ENCODE results near the gene LRFN2.

The LRFN2 gene

GRCh38 chr6:40461643-40462042 lies 125.5 kb downstream of the LRFN2 start:
- no peak for TF ChIP-seq CTCF (IDR thresholded peaks at IDR 0.05; ENCODE audit: borderline replicate concordance, insufficient read depth, low read depth, low read length)
- H3K4me3 ChIP-seq (ENCODE audit: low read depth, low read length): no peak overlapping the region

- H3K4me3 ChIP-seq (ENCODE audit: low read depth, low read length): no peak overlapping the region
- TF ChIP-seq CTCF (IDR thresholded peaks at IDR 0.05; ENCODE audit: borderline replicate concordance, insufficient read depth, low read depth, low read length): no peak
Observed at GRCh38 chr6:40460380-40460779, 126.8 kb downstream of the LRFN2 start.

GRCh38 chr6:40457261-40457660 lies 129.9 kb downstream of the LRFN2 start:
- no peak overlapping the region for H3K4me3 ChIP-seq (ENCODE audit: low read depth, low read length)

GRCh38 chr6:40456390-40457013 lies 130.7 kb downstream of the LRFN2 start:
- no peak for TF ChIP-seq CTCF (IDR thresholded peaks at IDR 0.05; ENCODE audit: borderline replicate concordance, insufficient read depth, low read depth, low read length)
- H3K4me3 ChIP-seq (ENCODE audit: low read depth, low read length): no peak overlapping the region

More at GRCh38 chr6:40457261-40457660, 129.9 kb downstream of the LRFN2 start:
- TF ChIP-seq CTCF (IDR thresholded peaks at IDR 0.05; ENCODE audit: borderline replicate concordance, insufficient read depth, low read depth, low read length): no peak

- no peak overlapping the region for H3K4me3 ChIP-seq (ENCODE audit: low read depth, low read length)
- TF ChIP-seq CTCF (IDR thresholded peaks at IDR 0.05; ENCODE audit: borderline replicate concordance, insufficient read depth, low read depth, low read length): no peak
Observed at GRCh38 chr6:40455686-40456389, 131.3 kb downstream of the LRFN2 start.

GRCh38 chr6:40450483-40450882 lies 136.7 kb downstream of the LRFN2 start:
- H3K4me3 ChIP-seq (ENCODE audit: low read depth, low read length): no peak overlapping the region
- TF ChIP-seq CTCF (IDR thresholded peaks at IDR 0.05; ENCODE audit: borderline replicate concordance, insufficient read depth, low read depth, low read length): no peak

- H3K4me3 ChIP-seq (ENCODE audit: low read depth, low read length): no peak overlapping the region
- TF ChIP-seq CTCF (IDR thresholded peaks at IDR 0.05; ENCODE audit: borderline replicate concordance, insufficient read depth, low read depth, low read length): no peak
Observed at GRCh38 chr6:40444811-40445210, 142.4 kb downstream of the LRFN2 start.
